Left colon (tissue), 2 donors: ENCODE results near the gene ALX3. TPM values are rescaled to one million over a fixed set of nuclear protein-coding genes. Genes with fewer than 3 reads are reported as not detected.
A peak's percentile ranks its signal among the peaks of the same experiment; 100 is the strongest.

ENCODE experiments used
- ATAC-seq: fragments of 200-7000 bp; cut with Tn5 transposase; one replicate; pipeline ENCODE4 v1.9.1; 2020; ENCODE audit warnings: mild to moderate bottlenecking, moderate library complexity
- DNase-seq, 2 donors: peaks; one replicate each; pipeline ENCODE4 v3.0.0-alpha.2; 2020
- intact Hi-C, 2 donors: fragments of 100-400 bp; cut with DNase I in 1 of 2; cut with micrococcal nuclease in 1 of 2; formaldehyde crosslinking; loops; one replicate each; pipeline versions ENCODE4 v1.11.2 to v1.14.0; 2022; cut with DNase I, micrococcal nuclease
- long read RNA-seq: library from polyadenylated mRNA; unstranded; transcript quantifications from one replicate; pipeline ENCODE4 v2.0.0, GENCODE V29; 2021
- total RNA-seq, 2 donors: library from RNA; stranded (reverse); fragmentation: NEBNext Ultra II Directional; extraction: Animal tissue kit (Norgen Biotek cat#: 25700); gene quantifications; one replicate each; pipeline ENCODE4 v1.2.1, GENCODE V29; 2021
- donor health status: DM: no; HTN: no; CAD: no.
- donor health status: DM: yes; HTN: yes; CAD: no.

ALX3 gene
- not detected for total RNA-seq
- long read RNA-seq, partial matches to known transcripts, result 0 of 1 reads
- long read RNA-seq, other reads (novel, unspliced or antisense), result 1 of 1 reads

- intact Hi-C loops, result no loop called here
- ATAC-seq (no peak), DNase-seq (no peak)
Measured at GRCh38 chr1:110070671-110071242, at the start of gene ALX3. Gene ALX3, minus strand, starts transcription at chr1:110070672. Its CDS starts 60 bp downstream, at chr1:110070612.

GRCh38 chr1:110119843-110120242 lies 49.4 kb upstream of the ALX3 start:
- peak; percentile 44 to 48 for DNase-seq

GRCh38 chr1:110118636-110119396 lies 48.3 kb upstream of the ALX3 start:
- no peak for DNase-seq
- ATAC-seq, result no peak
- intact Hi-C loops, result no loop called here

More at GRCh38 chr1:110119843-110120242, 49.4 kb upstream of the ALX3 start:
- intact Hi-C loops, result no loop called here
- ATAC-seq, result peak; percentile 77

GRCh38 chr1:110114784-110115183 lies 44.3 kb upstream of the ALX3 start:
- intact Hi-C loops, result no loop called here
- no peak for DNase-seq
- no peak for ATAC-seq

- intact Hi-C loops, result no loop called here
- ATAC-seq (no peak), DNase-seq (no peak)
Measured at GRCh38 chr1:110114173-110114572, 43.7 kb upstream of the ALX3 start.

GRCh38 chr1:110113551-110113950 lies 43.1 kb upstream of the ALX3 start:
- DNase-seq (no peak), ATAC-seq (no peak)
- intact Hi-C loops, result no loop called here

GRCh38 chr1:110112656-110113055 lies 42.2 kb upstream of the ALX3 start:
- intact Hi-C loops, result no loop called here
- no peak for DNase-seq
- ATAC-seq, result no peak

- DNase-seq (no peak), ATAC-seq (no peak)
- intact Hi-C loops, result no loop called here
Measured at GRCh38 chr1:110112143-110112542, 41.7 kb upstream of the ALX3 start, which contains the start of gene UBL4B. Gene UBL4B, plus strand, starts transcription at chr1:110112443. Its CDS starts 92 bp downstream, at chr1:110112535.

GRCh38 chr1:110111081-110111480 lies 40.6 kb upstream of the ALX3 start:
- ATAC-seq, result no peak
- DNase-seq, result no peak
- intact Hi-C loops, result no loop called here

GRCh38 chr1:110107867-110108469 lies 37.5 kb upstream of the ALX3 start:
- DNase-seq (no peak), ATAC-seq (no peak)
- intact Hi-C loops, result loop anchor here (5.0 to 10.0 kb wide), 2 partner anchors 53 to 56 kb away; no protein-coding TSS in a partner anchor

- ATAC-seq (peak; percentile 93), DNase-seq (peak; percentile 48 to 63)
- intact Hi-C loops, result loop anchor here (5.0 to 10.0 kb wide), 2 partner anchors 51 to 54 kb away; no protein-coding TSS in a partner anchor
Measured at GRCh38 chr1:110106013-110106941, 35.8 kb upstream of the ALX3 start.

GRCh38 chr1:110102081-110102480 lies 31.6 kb upstream of the ALX3 start:
- ATAC-seq, result no peak
- intact Hi-C loops, result loop anchor here in 1 of 2 donors (10.0 kb wide), 1 partner anchor 47 kb away; no protein-coding TSS in a partner anchor
- DNase-seq, result no peak

GRCh38 chr1:110100335-110100734 lies 29.9 kb upstream of the ALX3 start:
- ATAC-seq (no peak), DNase-seq (no peak)
- intact Hi-C loops, result loop anchor here in 1 of 2 donors (10.0 kb wide), 1 partner anchor 46 kb away; no protein-coding TSS in a partner anchor

- no peak for DNase-seq
- no peak for ATAC-seq
- intact Hi-C loops, result no loop called here
Measured at GRCh38 chr1:110098222-110099026, 28.0 kb upstream of the ALX3 start.

GRCh38 chr1:110097507-110098221 lies 27.2 kb upstream of the ALX3 start:
- intact Hi-C loops, result no loop called here
- no peak for ATAC-seq
- DNase-seq, result no peak

GRCh38 chr1:110094931-110095654 lies 24.6 kb upstream of the ALX3 start:
- DNase-seq (no peak), ATAC-seq (no peak)
- intact Hi-C loops, result no loop called here

GRCh38 chr1:110092991-110093390 lies 22.5 kb upstream of the ALX3 start:
- ATAC-seq (no peak), DNase-seq (no peak)
- intact Hi-C loops, result no loop called here
